HepG2 (cell line): ENCODE data around the gene TIGD6. TPM values are rescaled to one million over a fixed set of nuclear protein-coding genes. Genes with fewer than 3 reads are reported as not detected.

Source experiments
- CCDC6 ChIP-seq: sonication (generic); formaldehyde crosslinking; IDR thresholded peaks from 2 replicates; pipeline ENCODE4 v1.8.1; 2022; ENCODE audit warnings: mild to moderate bottlenecking, missing genetic modification reagents, moderate library complexity
- FOXK2 ChIP-seq: fragments of 450-650 bp; IDR thresholded peaks from 2 replicates; pipeline ENCODE4 v1.6.1; 2016
- KDM5B ChIP-seq: sonication (generic); formaldehyde crosslinking; IDR thresholded peaks from 2 replicates; pipeline ENCODE4 v1.4.0; 2020; ENCODE audit warnings: missing genetic modification reagents, mild to moderate bottlenecking, borderline replicate concordance
- KLF16 ChIP-seq, 2 experiments: sonication (generic) in 1 of 2; formaldehyde crosslinking in 1 of 2; IDR thresholded peaks; 2 replicates each; pipeline versions ENCODE4 v1.6.1 to v1.8.0; 2016 to 2023; ENCODE audit warnings: missing genetic modification reagents in 2 of 2, missing compliant biosample characterization in 1 of 2
- KMT2A ChIP-seq: sonication (generic); formaldehyde crosslinking; IDR thresholded peaks from 2 replicates; pipeline ENCODE4 v1.4.0; 2020; ENCODE audit warnings: missing genetic modification reagents
- NAIF1 ChIP-seq: sonication (generic); formaldehyde crosslinking; IDR thresholded peaks from 2 replicates; pipeline ENCODE4 v1.5.0; 2020; ENCODE audit warnings: mild to moderate bottlenecking, missing genetic modification reagents, borderline replicate concordance
- POLR2AphosphoS5 ChIP-seq: IDR thresholded peaks from 2 replicates; pipeline ENCODE4 v1.6.1; 2012; ENCODE audit warnings: low read depth, low read length
- SP1 ChIP-seq, 2 experiments: fragments of 450-650 bp in 1 of 2; sonication (generic) in 1 of 2; formaldehyde crosslinking in 1 of 2; IDR thresholded peaks; 2 replicates each; pipeline versions ENCODE4 v1.4.0 to v1.6.1; 2016 to 2020; ENCODE audit warnings: missing genetic modification reagents in 1 of 2
- SP4 ChIP-seq: sonication (generic); formaldehyde crosslinking; IDR thresholded peaks from 2 replicates; pipeline ENCODE4 v1.8.1; 2023; ENCODE audit warnings: mild to moderate bottlenecking, missing genetic modification reagents
- SPEN ChIP-seq: sonication (generic); formaldehyde crosslinking; IDR thresholded peaks from 2 replicates; pipeline ENCODE4 v1.5.1; 2020; ENCODE audit warnings: low read depth, mild to moderate bottlenecking, missing genetic modification reagents
- ZBTB7A ChIP-seq: sonication (generic); formaldehyde crosslinking; IDR thresholded peaks from 2 replicates; pipeline ENCODE4 v1.8.0; 2022; ENCODE audit warnings: mild to moderate bottlenecking, missing genetic modification reagents
- ZFP82 ChIP-seq: sonication (generic); formaldehyde crosslinking; IDR thresholded peaks from 2 replicates; pipeline ENCODE4 v1.5.1; 2020; ENCODE audit warnings: mild to moderate bottlenecking, missing genetic modification reagents, borderline replicate concordance
- ZNF451 ChIP-seq: sonication (generic); formaldehyde crosslinking; IDR thresholded peaks from 2 replicates; pipeline ENCODE4 v1.5.0; 2020; ENCODE audit warnings: mild to moderate bottlenecking, missing genetic modification reagents
- ZNF589 ChIP-seq: sonication (generic); formaldehyde crosslinking; conservative IDR thresholded peaks from 2 replicates; pipeline ENCODE4 v1.8.0; 2022; ENCODE audit warnings: mild to moderate bottlenecking, moderate library complexity, missing genetic modification reagents
- ZNF616 ChIP-seq: sonication (generic); formaldehyde crosslinking; IDR thresholded peaks from 2 replicates; pipeline ENCODE4 v1.5.0; 2020; ENCODE audit warnings: low read depth, mild to moderate bottlenecking, missing genetic modification reagents
- ZNF713 ChIP-seq: sonication (generic); formaldehyde crosslinking; IDR thresholded peaks from 2 replicates; pipeline ENCODE4 v1.4.0; 2020; ENCODE audit warnings: mild to moderate bottlenecking, missing genetic modification reagents
- polyA plus RNA-seq, 8 experiments: library from polyadenylated mRNA; depleted of rRNA in 3 of 8; stranded (reverse) in 7 of 8; unstranded in 1 of 8; fragments of >200 nt; fragmentation: Illumina TruSeq in 4 of 8; extraction: Trizol in 4 of 8; gene quantifications; 2 replicates each; pipeline versions ENCODE4 v1.2.1 to v1.2.3, GENCODE V29; 2011 to 2016; ENCODE audit warnings: low read depth in 4 of 8, missing spikeins in 1 of 8, mixed read lengths in 1 of 8; ENCODE audit not compliant: insufficient read depth in 1 of 8
- total RNA-seq, 5 experiments: library from RNA; depleted of rRNA; stranded (reverse); fragments of >200 nt; fragmentation: Illumina TruSeq; extraction: Trizol; gene quantifications; 2 replicates each; pipeline ENCODE4 v1.2.3, GENCODE V29; 2016; ENCODE audit warnings: low read depth in 1 of 5
- TF ChIP-seq, protein P1 (sequence below): sonication (generic); formaldehyde crosslinking; IDR thresholded peaks from 2 replicates; pipeline ENCODE4 v1.5.0; 2020; ENCODE audit warnings: missing genetic modification reagents, mild to moderate bottlenecking, borderline replicate concordance
- TF ChIP-seq, protein P2 (sequence below): IDR thresholded peaks from 2 replicates; pipeline ENCODE4 v1.6.1; 2016; ENCODE audit warnings: missing biosample characterization, missing genetic modification reagents, low read depth
- TF ChIP-seq, protein P3 (sequence below): sonication (generic); formaldehyde crosslinking; IDR thresholded peaks from 2 replicates; pipeline ENCODE4 v1.5.0; 2020; ENCODE audit warnings: missing genetic modification reagents
- TF ChIP-seq, protein P4 (sequence below): sonication (generic); formaldehyde crosslinking; IDR thresholded peaks from 2 replicates; pipeline ENCODE4 v1.8.1; 2023; ENCODE audit warnings: mild to moderate bottlenecking, missing genetic modification reagents
- TF ChIP-seq, protein P5 (sequence below): IDR thresholded peaks from 2 replicates; pipeline ENCODE4 v1.4.0; 2020; ENCODE audit warnings: mild to moderate bottlenecking, missing genetic modification reagents

Gene TIGD6
- total and polyA plus RNA-seq, 2 of the 13 experiments (the other 11 are each of a cell fraction or from before 2014, with no cell fraction given): 2.1 to 2.9 TPM

DNA sequence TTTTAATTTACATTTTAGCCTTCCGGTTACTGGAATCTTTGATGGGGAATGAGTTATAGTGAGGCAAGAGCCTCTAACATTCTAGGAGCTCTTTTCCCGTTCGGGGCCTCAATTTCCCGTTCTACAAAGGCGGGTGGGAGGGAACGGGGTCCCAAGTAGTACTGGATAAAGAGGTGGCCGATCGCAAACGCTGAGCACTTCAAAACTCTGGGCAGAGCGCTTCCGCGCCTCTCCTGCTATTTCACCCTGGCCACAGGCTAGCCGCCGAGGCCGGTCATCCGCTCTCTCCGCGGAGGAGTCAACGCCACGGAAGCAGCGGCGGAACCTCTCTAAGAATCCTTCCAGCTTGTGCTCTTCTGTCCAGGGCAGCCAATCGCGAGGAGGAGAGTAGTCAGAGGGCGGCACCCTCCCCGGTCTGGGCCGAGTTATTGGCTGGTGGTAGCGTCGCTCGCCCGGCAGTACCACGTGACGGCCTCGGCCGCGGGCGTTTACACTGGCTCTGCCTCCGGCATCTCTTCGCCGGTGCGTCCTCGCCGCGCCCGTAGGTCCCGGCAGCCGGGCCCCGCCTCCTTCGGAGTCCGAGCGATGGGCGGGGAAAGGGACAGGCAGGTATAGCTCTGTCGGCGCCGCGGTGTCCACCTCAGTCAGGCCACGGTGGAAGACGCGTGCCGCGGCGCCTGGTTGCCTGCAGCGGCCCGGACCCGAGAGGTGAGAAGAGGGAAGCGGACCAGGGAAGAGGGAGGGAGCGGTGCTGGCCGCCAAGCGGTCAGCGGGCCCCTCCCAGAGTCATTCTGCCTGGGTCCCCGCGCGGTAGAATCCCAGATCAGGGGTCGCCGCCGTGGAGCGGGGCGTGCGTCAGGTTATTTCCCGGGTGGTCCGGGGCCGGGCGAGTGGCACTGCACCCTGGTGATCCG is 39.9 kb downstream of the TIGD6 start, which contains the start of gene SLC26A2 (continued):
- TF ChIP-seq ZFP82 (CRISPR knock-in tag) (peak; percentile 84; the same call in 1 of the 2 replicates), NAIF1 (CRISPR knock-in tag) (peak; percentile 92; the same call in 1 of the 2 replicates), KDM5B (CRISPR knock-in tag) (peak; percentile 94), ZBTB7A (CRISPR knock-in tag) (no peak), SP4 (CRISPR knock-in tag) (peak; percentile 76), KMT2A (peak; percentile 85), CCDC6 (0 out of 2 replicates have a peak, but pooled peaks have one; percentile 56), FOXK2 (no peak), ZNF616 (CRISPR knock-in tag) (no peak), ZNF451 (CRISPR knock-in tag) (peak; percentile 28; the same call in 1 of the 2 replicates), SP1 (IDR thresholded peaks at IDR 0.05) (no peak), SP1 (CRISPR knock-in tag; IDR thresholded peaks at IDR 0.05) (peak; percentile 30; the same call in 1 of the 2 replicates), ZNF589 (peak; percentile 72; the same call in 1 of the 2 replicates), ZNF713 (CRISPR knock-in tag) (no peak), SPEN (CRISPR knock-in tag) (peak; percentile 25; the same call in 1 of the 2 replicates), KLF16 (CRISPR knock-in tag; IDR thresholded peaks at IDR 0.05) (peak in 1 of 2 experiments; percentile 62; a peak in 2 of 4 replicates), POLR2AphosphoS5 (peak; percentile 93)
- TF ChIP-seq, protein P1, sequence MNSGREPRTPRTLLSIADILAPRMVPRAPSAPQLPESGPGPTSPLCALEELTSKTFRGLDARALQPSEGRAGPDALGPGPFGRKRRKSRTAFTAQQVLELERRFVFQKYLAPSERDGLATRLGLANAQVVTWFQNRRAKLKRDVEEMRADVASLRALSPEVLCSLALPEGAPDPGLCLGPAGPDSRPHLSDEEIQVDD (CRISPR knock-in tag): no peak
- TF ChIP-seq, protein P2, sequence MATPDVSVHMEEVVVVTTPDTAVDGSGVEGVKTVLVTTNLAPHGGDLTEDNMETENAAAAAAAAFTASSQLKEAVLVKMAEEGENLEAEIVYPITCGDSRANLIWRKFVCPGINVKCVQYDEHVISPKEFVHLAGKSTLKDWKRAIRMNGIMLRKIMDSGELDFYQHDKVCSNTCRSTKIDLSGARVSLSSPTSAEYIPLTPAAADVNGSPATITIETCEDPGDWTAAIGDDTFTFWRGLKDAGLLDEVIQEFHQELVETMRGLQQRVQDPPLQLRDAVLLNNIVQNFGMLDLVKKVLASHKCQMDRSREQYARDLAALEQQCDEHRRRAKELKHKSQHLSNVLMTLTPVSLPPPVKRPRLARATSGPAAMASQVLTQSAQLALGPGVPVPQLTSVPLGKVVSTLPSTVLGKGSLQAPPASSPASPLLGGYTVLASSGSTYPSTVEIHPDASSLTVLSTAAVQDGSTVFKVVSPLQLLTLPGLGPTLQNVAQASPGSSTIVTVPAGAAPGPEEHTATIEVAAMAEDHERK (CRISPR knock-in tag): no peak
- TF ChIP-seq, protein P3, sequence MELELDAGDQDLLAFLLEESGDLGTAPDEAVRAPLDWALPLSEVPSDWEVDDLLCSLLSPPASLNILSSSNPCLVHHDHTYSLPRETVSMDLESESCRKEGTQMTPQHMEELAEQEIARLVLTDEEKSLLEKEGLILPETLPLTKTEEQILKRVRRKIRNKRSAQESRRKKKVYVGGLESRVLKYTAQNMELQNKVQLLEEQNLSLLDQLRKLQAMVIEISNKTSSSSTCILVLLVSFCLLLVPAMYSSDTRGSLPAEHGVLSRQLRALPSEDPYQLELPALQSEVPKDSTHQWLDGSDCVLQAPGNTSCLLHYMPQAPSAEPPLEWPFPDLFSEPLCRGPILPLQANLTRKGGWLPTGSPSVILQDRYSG (CRISPR knock-in tag): no peak
- TF ChIP-seq, protein P4, sequence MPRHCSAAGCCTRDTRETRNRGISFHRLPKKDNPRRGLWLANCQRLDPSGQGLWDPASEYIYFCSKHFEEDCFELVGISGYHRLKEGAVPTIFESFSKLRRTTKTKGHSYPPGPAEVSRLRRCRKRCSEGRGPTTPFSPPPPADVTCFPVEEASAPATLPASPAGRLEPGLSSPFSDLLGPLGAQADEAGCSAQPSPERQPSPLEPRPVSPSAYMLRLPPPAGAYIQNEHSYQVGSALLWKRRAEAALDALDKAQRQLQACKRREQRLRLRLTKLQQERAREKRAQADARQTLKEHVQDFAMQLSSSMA: peak; percentile 63; the same call in 1 of the 2 replicates
- TF ChIP-seq, protein P5, sequence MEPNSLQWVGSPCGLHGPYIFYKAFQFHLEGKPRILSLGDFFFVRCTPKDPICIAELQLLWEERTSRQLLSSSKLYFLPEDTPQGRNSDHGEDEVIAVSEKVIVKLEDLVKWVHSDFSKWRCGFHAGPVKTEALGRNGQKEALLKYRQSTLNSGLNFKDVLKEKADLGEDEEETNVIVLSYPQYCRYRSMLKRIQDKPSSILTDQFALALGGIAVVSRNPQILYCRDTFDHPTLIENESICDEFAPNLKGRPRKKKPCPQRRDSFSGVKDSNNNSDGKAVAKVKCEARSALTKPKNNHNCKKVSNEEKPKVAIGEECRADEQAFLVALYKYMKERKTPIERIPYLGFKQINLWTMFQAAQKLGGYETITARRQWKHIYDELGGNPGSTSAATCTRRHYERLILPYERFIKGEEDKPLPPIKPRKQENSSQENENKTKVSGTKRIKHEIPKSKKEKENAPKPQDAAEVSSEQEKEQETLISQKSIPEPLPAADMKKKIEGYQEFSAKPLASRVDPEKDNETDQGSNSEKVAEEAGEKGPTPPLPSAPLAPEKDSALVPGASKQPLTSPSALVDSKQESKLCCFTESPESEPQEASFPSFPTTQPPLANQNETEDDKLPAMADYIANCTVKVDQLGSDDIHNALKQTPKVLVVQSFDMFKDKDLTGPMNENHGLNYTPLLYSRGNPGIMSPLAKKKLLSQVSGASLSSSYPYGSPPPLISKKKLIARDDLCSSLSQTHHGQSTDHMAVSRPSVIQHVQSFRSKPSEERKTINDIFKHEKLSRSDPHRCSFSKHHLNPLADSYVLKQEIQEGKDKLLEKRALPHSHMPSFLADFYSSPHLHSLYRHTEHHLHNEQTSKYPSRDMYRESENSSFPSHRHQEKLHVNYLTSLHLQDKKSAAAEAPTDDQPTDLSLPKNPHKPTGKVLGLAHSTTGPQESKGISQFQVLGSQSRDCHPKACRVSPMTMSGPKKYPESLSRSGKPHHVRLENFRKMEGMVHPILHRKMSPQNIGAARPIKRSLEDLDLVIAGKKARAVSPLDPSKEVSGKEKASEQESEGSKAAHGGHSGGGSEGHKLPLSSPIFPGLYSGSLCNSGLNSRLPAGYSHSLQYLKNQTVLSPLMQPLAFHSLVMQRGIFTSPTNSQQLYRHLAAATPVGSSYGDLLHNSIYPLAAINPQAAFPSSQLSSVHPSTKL: peak; percentile 52; the same call in 1 of the 2 replicates
